Stimulated activated naive CD8-positive, alpha-beta T cell treated with anti-CD3 and anti-CD28 coated beads, Interleukin-15, amount 100 ng/mL, for 72 hours (primary cell): ENCODE measurements around the gene NFIA.

Experiments
- ATAC-seq: fragments of 150-1000 bp; cut with Tn5 transposase; 2 replicates; pipeline ENCODE4 v1.10.0; 2021; ENCODE audit warnings: mild to moderate bottlenecking, moderate library complexity
- DNase-seq, 2 donors: peaks; one replicate each; pipeline ENCODE4 v3.0.0; 2021 to 2022
- H3K27ac Mint-ChIP-seq, 2 donors: one replicate each; pipeline ENCODE4 v1.8.0; 2022; ENCODE audit warnings: mild to moderate bottlenecking in 2 of 2, mixed read lengths in 2 of 2, moderate library complexity in 2 of 2
- H3K27me3 Mint-ChIP-seq: one replicate; pipeline ENCODE4 v1.8.0; 2022; ENCODE audit warnings: mixed read lengths
- H3K4me1 Mint-ChIP-seq: one replicate; pipeline ENCODE4 v1.8.0; 2022; ENCODE audit warnings: mild to moderate bottlenecking, mixed read lengths
- H3K4me3 Mint-ChIP-seq, 2 donors: one replicate each; pipeline ENCODE4 v1.8.0; 2022; ENCODE audit warnings: mild to moderate bottlenecking in 2 of 2, mixed read lengths in 2 of 2, moderate library complexity in 1 of 2
- H3K9me3 Mint-ChIP-seq, 2 donors: one replicate each; pipeline ENCODE4 v1.8.0; 2022; ENCODE audit warnings: mixed read lengths in 2 of 2

Gene NFIA

DNA sequence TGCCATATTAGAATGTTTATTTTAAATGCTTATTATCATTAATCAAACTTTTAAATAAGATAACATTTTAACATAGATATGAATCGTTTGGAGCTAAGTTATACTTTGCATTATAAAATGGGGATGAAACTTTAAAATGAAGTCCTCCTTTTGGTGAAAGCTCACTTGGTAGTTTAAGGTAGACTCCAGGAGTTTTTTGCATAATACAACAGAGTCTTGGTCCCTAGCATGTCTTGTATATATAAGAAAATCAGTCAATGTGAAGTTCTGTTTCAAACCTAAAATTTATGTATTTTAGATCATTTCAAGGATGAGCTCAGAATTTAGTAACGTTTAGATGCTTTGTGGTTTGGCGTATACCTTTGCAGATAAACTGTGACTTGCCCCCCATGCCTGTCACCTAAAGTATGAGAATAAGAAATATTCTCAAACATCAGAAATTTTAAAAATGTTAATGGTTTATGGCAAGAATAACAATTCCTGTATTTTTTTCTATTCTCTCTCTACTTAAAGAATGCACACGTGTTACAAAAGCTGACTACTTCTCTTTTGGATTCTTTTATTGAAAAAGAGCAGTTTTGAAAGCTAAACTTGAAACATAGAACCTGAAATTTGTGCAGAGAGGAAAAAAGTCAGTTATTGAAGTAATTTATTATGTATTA, 3.8 kb downstream of the NFIA start:
- Mint-ChIP-seq H3K27me3 (peaks cover 13% of the 10 kb centered on the region), H3K27ac (no peak overlapping the region), H3K4me1 (peaks cover 12% of the 10 kb centered on the region), H3K4me3 (no peak overlapping the region), H3K9me3 (no peaks in the 10 kb centered on the region)
- no peak for DNase-seq
- ATAC-seq: no peak

DNA sequence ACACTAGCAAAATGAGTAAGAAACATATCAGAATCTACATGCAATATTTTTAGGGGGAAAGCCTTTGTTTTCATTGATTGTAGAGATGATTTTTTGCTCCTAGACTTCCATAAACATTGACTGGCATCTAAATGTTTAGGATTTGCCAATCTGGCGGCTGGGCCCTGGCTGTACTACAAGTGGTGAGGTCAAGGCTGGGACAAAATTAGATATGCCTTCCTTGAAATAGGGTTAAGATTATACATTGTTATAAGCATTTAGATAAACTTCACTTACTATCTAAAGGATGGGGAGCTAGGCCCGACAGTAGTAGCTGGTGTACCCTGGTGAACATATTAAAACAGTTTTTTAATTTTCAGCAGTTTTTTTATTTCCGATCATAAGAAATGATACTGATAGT, 5.2 kb downstream of the NFIA start:
- DNase-seq (no peak), ATAC-seq (no peak)
- Mint-ChIP-seq H3K27ac (no peak overlapping the region), H3K4me3 (no peak overlapping the region), H3K9me3 (no peaks in the 10 kb centered on the region), H3K27me3 (peaks cover 13% of the 10 kb centered on the region), H3K4me1 (peaks cover 5% of the 10 kb centered on the region)

DNA sequence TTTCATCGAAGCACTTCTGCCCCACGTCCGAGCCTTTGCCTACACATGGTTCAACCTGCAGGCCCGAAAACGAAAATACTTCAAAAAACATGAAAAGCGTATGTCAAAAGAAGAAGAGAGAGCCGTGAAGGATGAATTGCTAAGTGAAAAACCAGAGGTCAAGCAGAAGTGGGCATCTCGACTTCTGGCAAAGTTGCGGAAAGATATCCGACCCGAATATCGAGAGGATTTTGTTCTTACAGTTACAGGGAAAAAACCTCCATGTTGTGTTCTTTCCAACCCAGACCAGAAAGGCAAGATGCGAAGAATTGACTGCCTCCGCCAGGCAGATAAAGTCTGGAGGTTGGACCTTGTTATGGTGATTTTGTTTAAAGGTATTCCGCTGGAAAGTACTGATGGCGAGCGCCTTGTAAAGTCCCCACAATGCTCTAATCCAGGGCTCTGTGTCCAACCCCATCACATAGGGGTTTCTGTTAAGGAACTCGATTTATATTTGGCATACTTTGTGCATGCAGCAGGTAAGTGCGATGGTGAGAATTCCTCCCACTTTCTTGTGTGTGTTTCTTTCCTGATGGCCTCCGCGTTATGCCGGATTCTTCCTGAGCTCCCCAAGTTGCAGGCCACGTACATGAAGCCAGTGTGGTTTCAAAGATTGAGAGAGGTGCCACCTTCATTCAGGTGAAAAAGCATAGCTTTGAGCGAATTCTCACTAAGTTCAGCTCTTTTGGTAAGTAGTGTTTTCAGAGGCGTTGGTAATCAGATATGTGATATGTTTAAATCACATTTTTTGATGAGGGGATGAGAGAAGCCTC, 6.0 kb downstream of the NFIA start:
- Mint-ChIP-seq H3K9me3 (no peaks in the 10 kb centered on the region), H3K27me3 (peaks cover 12% of the 10 kb centered on the region), H3K4me3 (no peak overlapping the region), H3K27ac (no peak overlapping the region), H3K4me1 (peaks cover 5% of the 10 kb centered on the region)
- ATAC-seq (no peak), DNase-seq (no peak)

DNA sequence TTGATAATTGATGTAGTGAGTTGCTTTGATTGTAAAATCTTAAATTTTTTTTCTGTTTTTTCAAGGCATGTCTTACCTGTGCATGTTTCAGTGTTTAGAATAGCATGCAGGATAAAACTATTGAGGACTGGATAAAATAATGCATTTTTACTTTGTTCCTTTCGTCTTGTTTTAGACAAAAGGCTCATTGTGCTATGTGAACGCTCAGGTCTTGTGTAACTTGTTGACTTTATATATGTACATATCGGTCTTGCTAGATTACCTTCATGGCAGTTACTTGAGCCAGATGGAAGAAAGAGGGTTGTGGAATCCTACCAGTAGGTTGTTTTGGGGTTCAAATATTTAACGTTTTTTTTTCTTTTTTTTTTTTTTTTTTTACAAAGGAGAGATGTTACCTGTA, 7.0 kb downstream of the NFIA start:
- Mint-ChIP-seq H3K4me1 (no peaks in the 10 kb centered on the region), H3K27ac (no peak overlapping the region), H3K27me3 (peaks cover 10% of the 10 kb centered on the region), H3K9me3 (no peaks in the 10 kb centered on the region), H3K4me3 (no peak overlapping the region)
- ATAC-seq (no peak), DNase-seq (no peak)

DNA sequence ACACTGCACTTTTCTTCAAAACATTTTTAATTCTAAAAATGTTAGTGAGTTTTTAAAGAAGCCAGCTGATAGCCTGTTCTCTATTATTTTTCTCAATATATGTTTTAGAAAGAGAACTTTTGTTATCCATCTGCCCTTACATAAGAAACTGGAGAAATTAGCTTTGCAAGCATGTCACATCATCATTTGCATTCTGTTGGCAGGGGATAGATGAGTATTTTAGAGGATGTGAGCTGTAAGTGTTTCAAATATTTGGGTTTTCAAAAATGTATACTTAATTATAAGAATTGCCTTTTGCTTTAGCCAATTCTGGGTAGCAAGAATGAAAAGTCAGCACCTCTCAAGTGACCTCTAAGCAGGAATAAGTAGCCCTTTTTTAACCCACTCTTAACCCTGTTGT, 7.4 kb downstream of the NFIA start:
- peaks cover 2% of the 10 kb centered on the region for H3K4me1 Mint-ChIP-seq
- ATAC-seq (no peak), DNase-seq (no peak)
- no peak overlapping the region for H3K4me3 Mint-ChIP-seq
- H3K9me3 Mint-ChIP-seq: no peaks in the 10 kb centered on the region
- H3K27me3 Mint-ChIP-seq: peaks cover 8% of the 10 kb centered on the region
- H3K27ac Mint-ChIP-seq: no peak overlapping the region

DNA sequence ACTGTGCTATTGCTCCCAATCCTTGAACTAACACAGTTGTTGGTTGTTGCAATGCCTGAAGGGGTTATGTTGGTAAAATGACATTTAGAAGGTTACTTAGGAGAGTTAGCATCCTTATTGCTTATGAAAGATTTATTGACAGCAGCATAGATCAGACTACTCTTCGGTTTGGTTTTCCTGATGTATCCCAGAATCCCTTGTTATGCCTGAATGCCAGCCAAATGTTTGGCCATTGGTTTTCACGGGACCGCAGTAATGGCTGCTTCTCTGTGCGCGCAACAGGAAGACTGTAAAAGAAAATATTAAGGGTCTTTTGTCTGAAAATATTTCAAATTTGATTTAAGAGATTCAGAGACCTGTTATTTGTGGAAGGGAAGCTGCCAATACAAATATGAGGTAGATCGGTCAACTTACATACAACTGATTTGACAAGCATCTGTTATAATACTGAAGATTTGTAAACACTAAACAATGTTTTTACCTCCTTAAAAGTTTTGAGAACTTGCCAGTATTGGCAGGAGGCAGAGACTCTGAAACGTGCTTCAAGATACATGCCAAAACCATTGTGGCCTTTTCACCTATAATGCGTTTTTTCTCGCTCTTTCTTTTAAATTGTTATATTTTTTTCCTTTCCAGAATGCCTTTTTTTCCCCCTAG, 8.3 kb downstream of the NFIA start:
- peaks cover 8% of the 10 kb centered on the region for H3K27me3 Mint-ChIP-seq
- peaks cover 9% of the 10 kb centered on the region for H3K4me1 Mint-ChIP-seq
- no peak overlapping the region for H3K27ac Mint-ChIP-seq
- DNase-seq (no peak), ATAC-seq (no peak)
- H3K9me3 Mint-ChIP-seq: no peaks in the 10 kb centered on the region
- no peak overlapping the region for H3K4me3 Mint-ChIP-seq

DNA sequence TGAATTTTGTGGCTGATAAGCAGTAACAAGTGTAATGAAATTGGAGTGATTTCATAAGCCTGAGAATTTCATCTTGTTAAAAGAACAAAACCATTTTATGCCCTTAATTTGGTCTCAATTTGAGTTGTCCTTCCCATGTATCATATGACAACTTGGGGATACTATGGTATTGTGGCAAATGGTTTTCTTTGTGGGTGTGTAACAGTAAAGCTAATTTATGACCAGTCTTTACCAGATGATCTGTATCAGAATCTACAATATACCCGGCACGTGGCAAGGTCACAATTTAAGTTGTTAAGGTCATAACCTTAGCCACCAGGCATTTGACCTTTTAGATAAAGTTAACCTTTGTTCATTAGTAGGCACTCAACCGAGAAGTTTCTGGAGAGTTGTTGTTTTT, 9.1 kb downstream of the NFIA start:
- Mint-ChIP-seq H3K4me1 (peaks cover 9% of the 10 kb centered on the region), H3K27ac (no peak overlapping the region), H3K9me3 (no peaks in the 10 kb centered on the region), H3K27me3 (peaks cover 8% of the 10 kb centered on the region), H3K4me3 (no peak overlapping the region)
- ATAC-seq (no peak), DNase-seq (no peak)

DNA sequence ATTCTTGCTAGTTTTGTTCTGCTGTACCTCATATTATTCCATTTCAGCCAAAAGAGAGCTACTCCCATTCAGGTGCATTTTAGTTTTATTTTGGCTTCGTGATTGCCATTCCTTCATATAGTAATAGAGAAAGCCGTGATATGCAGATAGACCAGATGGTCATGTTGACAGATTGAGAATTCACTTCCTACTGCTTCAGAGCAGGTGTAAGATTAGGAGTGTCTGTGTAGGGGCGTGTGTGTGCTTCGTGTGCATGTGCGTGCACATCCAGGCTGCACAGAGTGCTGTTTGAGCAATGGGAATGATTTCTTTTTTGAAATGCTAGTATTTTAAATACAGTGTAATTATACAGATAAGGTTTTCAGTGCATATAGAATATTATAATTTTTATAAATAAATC, 10.3 kb downstream of the NFIA start:
- H3K4me1 Mint-ChIP-seq: peaks cover 9% of the 10 kb centered on the region
- H3K4me3 Mint-ChIP-seq: no peak overlapping the region
- no peaks in the 10 kb centered on the region for H3K9me3 Mint-ChIP-seq
- DNase-seq: no peak
- H3K27me3 Mint-ChIP-seq: peaks cover 8% of the 10 kb centered on the region
- ATAC-seq: no peak
- no peak overlapping the region for H3K27ac Mint-ChIP-seq

DNA sequence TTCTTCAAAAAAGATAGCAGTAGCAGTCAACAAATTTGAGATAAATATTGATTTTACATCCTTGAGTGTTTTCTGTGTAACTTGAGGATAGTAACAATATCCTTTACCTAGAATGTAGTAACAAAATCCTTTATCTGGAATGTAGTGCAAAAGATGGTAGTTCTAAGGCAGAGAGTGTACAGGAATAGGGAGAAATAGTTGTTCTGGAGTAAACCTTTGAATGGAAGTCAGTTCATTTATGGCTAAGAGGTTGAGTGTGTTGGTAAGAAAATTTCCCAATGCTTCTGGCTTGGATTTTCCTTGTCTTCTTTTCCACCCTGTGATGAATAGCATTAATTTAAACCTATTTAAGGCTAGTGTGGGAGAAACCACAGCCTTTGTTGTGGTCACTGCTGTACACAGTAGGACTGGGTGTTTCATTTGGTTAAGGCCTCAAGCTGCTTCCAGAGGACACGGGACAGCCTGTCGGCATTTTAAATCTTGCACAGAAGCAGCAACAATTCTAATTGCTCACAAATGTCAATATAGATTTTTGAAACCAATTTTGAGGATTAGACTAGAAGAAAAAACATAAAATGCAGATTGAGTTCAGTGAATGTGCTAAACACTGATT, 11.3 kb downstream of the NFIA start:
- Mint-ChIP-seq H3K4me1 (peaks cover 9% of the 10 kb centered on the region), H3K27ac (no peak overlapping the region), H3K4me3 (no peak overlapping the region), H3K27me3 (peaks cover 8% of the 10 kb centered on the region), H3K9me3 (no peaks in the 10 kb centered on the region)
- DNase-seq (no peak), ATAC-seq (no peak)

DNA sequence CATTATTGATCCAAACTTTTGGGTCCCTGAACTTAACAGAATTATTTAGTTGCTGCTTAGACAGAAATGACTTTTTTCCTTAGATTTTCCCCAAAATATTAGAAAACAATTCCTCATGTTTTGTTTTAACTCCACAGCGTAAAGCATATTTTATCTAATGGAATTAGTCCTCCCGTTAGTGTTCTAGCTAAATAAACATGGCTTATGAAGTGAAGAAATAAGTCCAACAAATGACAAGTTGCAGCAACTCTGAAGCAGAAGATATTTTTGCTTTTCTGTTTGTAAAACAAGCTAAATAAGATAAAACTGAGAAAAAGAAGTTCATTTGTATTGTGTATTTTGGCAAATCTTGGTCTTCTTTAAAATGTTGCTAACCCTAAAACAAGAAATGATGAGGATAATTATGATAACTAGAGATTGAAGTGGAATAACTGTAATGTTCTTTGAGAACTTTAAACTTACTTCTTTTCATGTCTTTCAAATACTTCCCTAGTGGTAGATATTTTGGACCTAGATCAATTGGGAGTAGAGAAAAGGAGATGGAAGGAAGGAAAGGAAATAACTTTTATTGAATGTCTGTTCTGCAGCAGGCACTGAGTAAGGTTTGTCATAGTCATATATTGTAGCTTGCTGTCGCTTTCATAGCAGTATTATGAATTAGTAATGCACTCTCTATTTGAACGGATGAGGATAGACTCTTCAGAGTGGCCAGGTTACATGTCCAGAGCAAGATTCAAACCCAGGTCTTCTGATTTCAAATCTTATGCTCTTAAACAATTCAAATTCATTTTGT, 12.5 kb downstream of the NFIA start:
- Mint-ChIP-seq H3K4me3 (no peak overlapping the region), H3K4me1 (peaks cover 21% of the 10 kb centered on the region), H3K27ac (no peak overlapping the region), H3K27me3 (peaks cover 8% of the 10 kb centered on the region), H3K9me3 (no peaks in the 10 kb centered on the region)
- ATAC-seq (peak; percentile 63), DNase-seq (no peak)

DNA sequence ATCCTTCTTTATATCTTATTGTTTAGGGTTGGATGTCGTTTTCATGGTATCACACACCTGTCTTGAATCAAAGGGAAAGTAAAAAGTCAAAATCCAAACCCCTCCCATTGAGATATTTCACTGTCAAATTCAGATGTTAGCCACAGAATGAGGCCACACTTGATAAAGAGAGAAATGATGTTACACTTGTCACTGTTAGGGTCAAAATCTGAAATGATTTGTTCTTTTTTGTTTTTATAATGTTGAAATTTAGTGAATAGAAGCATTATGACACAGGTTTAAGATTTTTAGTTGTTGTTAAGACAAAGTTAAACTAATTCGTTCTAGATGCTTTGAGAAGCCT, 13.1 kb downstream of the NFIA start:
- H3K4me1 Mint-ChIP-seq: peaks cover 25% of the 10 kb centered on the region
- no peak for DNase-seq
- H3K4me3 Mint-ChIP-seq: no peak overlapping the region
- ATAC-seq: no peak
- peaks cover 8% of the 10 kb centered on the region for H3K27me3 Mint-ChIP-seq
- no peaks in the 10 kb centered on the region for H3K9me3 Mint-ChIP-seq
- H3K27ac Mint-ChIP-seq: no peak overlapping the region

DNA sequence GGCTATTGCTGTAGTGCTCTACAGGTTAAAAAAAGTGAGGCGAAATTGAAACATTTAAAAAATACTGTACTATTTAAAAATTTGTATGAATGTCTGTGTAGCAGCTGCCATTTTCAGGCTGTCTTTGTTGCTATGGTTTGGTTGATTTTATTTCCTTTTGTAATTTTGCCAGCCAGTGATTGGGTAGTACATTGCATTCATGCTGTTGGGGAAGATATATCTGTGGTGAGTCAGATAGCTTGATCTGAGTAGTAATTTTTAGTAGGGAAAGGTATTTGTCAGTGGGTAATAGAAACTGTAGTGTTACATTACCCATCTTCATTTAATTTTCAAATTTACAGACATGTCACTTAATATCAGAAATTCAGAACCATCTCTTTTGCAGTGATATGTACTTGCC, 15.0 kb downstream of the NFIA start:
- Mint-ChIP-seq H3K27me3 (peaks cover 8% of the 10 kb centered on the region), H3K4me3 (no peak overlapping the region), H3K4me1 (peaks cover 25% of the 10 kb centered on the region), H3K27ac (no peak overlapping the region), H3K9me3 (no peaks in the 10 kb centered on the region)
- no peak for DNase-seq
- ATAC-seq: no peak

DNA sequence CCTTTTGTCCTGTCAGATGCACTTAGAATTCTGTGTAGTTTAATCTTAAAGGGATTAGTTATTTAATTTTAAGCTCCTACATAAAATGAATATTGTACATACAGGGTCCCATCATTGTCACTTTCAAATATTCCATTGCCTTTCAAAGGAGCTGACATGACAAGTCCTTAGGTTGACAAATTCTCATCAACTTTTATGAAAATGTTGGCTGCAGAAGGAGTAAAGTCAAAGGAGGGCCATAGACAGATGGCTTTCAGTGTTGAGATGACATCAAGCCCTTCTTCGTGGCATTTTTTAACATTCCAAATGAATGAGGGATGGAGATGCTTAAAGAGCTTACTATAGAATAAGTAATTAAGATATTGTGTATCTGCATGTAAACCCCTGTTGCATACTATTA, 15.4 kb downstream of the NFIA start:
- Mint-ChIP-seq H3K4me1 (peaks cover 25% of the 10 kb centered on the region), H3K4me3 (no peak overlapping the region), H3K27me3 (peaks cover 8% of the 10 kb centered on the region), H3K27ac (no peak overlapping the region), H3K9me3 (no peaks in the 10 kb centered on the region)
- DNase-seq (no peak), ATAC-seq (no peak)

DNA sequence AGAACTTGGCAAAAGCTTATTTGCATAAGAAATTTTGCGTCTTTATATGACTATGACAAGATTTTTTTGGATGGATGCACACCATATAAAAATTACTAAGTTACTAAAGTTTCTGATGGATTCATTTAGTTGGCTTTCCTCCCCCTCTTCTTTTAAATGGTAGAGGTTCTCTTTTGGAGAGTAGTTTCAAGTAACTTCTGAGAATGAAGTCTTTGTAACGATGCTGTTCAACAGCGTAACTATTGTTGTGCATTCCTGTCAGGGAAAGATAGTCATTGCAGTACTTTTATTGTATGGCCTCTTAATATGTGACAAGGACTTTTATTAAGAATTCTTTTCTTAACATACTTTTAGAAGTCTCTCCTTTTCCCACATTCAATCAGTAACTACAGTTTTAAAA, 16.0 kb downstream of the NFIA start:
- ATAC-seq (no peak), DNase-seq (no peak)
- H3K4me3 Mint-ChIP-seq: no peak overlapping the region
- no peaks in the 10 kb centered on the region for H3K9me3 Mint-ChIP-seq
- H3K27ac Mint-ChIP-seq: no peak overlapping the region
- H3K4me1 Mint-ChIP-seq: peaks cover 25% of the 10 kb centered on the region
- H3K27me3 Mint-ChIP-seq: peaks cover 8% of the 10 kb centered on the region

DNA sequence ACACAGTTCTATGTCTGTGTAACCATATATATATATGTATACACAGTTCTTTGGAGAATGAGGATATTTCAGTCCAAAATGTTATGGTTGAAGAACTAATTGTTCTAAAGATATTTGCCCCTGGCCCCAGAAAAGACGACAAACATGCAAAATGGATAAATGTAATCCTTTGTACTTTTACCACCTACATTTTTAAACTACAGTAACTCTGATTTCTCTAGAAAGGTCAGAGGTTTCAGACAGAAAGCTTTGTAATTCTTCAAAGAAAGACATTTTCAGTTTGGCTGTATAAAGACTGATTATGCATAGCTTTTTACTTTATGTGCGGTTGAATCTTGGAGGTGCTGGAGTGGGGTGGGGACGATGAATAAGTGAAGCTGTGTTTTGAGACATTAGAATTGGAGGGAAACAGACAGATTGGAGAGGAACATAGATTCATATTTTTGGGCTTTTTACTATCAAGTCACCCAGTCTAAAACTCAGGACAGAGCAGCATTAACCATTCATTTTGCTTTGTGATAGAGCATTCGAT, 16.6 kb downstream of the NFIA start:
- no peak for ATAC-seq
- Mint-ChIP-seq H3K27me3 (peaks cover 4% of the 10 kb centered on the region), H3K9me3 (no peaks in the 10 kb centered on the region)

More for the DNA sequence above, 16.6 kb downstream of the NFIA start:
- H3K4me3 Mint-ChIP-seq: no peak overlapping the region
- H3K4me1 Mint-ChIP-seq: peaks cover 25% of the 10 kb centered on the region
- no peak overlapping the region for H3K27ac Mint-ChIP-seq
- no peak for DNase-seq
